Measurements from ENCODE around the gene ETDA. TPM values are rescaled to one million over a fixed set of nuclear protein-coding genes. Genes with fewer than 3 reads are reported as not detected.
A peak's percentile ranks its signal among the peaks of the same experiment; 100 is the strongest.
"Not testable (repeated sequence)": the region's sequence is repeated elsewhere in the genome, so short reads cannot be mapped to it uniquely, and the experiment has no call there.

The ETDA gene
- total RNA-seq (not detected in 2 replicates), polyA plus RNA-seq (not detected in 2 replicates), polyA minus RNA-seq (ENCODE audit: low replicate concordance) (not detected in 2 replicates)
- not detected in 2 replicates for polyA plus RNA-seq (2012)

DNA sequence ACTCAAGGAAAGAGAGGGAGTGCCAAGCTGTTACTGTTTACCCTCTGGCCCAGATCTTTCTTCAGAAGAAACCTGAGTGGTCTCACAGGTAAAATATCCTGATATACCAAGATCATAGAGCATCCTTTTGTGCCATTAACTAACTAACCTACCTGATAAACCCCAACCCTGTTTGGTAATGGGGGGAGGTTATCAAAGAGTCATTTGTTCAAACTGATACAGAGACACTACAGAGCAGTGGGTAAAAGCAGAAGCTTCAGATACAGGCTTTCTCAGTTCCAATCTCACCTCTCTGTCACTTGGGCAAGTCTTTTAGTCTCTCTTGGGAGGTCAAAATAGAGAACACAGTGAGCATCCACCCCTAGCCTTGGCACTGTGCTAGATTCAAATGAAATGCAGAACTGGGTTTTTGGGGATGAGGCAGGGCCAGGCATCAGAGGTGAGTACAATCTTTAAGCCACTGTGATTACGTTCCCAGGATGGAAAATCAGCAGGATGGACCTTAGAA lies at the start of gene ETDA:
TSS of gene ETDA (plus strand) at position 51 of the 508 bp plus-strand sequence. CDS start 1,216 bp downstream, outside the sequence.
- not testable (repeated sequence) for H2AFZ ChIP-seq (ENCODE audit: low read length); H3K4me2 ChIP-seq (ENCODE audit: extremely low read depth, insufficient read depth, low read length); H3K27ac ChIP-seq (ENCODE audit: insufficient read depth, low read length); H4K20me1 ChIP-seq (ENCODE audit: control insufficient read depth, extremely low read depth, insufficient read depth, low read length); H3K4me1 ChIP-seq (ENCODE audit: control insufficient read depth, extremely low read depth, insufficient read depth, low read length); H3K27me3 ChIP-seq (ENCODE audit: control insufficient read depth, insufficient read depth, low read length); H3K9ac ChIP-seq (ENCODE audit: insufficient read depth, low read length); H3K4me3 ChIP-seq (replicated peaks in 1 of 4; ENCODE audit: control extremely low read depth in 1 of 4, insufficient read depth in 1 of 4, low read depth in 3 of 4, low read length in 4 of 4); H3K36me3 ChIP-seq (ENCODE audit: control insufficient read depth, insufficient read depth, low read length); H3K79me2 ChIP-seq (ENCODE audit: control insufficient read depth, insufficient read depth, low read length); DNase-seq (ENCODE audit: low read depth in 2 of 2); H3K9me3 ChIP-seq (ENCODE audit: control insufficient read depth, insufficient read depth, low read depth, low read length)

- H3K4me1 ChIP-seq (ENCODE audit: control insufficient read depth, extremely low read depth, insufficient read depth, low read length); H3K4me3 ChIP-seq (replicated peaks in 1 of 4; ENCODE audit: control extremely low read depth in 1 of 4, insufficient read depth in 1 of 4, low read depth in 3 of 4, low read length in 4 of 4); H4K20me1 ChIP-seq (ENCODE audit: control insufficient read depth, extremely low read depth, insufficient read depth, low read length); DNase-seq (ENCODE audit: low read depth in 2 of 2); H3K27ac ChIP-seq (ENCODE audit: insufficient read depth, low read length); H3K9me3 ChIP-seq (ENCODE audit: control insufficient read depth, insufficient read depth, low read depth, low read length); H2AFZ ChIP-seq (ENCODE audit: low read length); H3K36me3 ChIP-seq (ENCODE audit: control insufficient read depth, insufficient read depth, low read length); H3K79me2 ChIP-seq (ENCODE audit: control insufficient read depth, insufficient read depth, low read length); H3K9ac ChIP-seq (ENCODE audit: insufficient read depth, low read length); H3K27me3 ChIP-seq (ENCODE audit: control insufficient read depth, insufficient read depth, low read length); H3K4me2 ChIP-seq (ENCODE audit: extremely low read depth, insufficient read depth, low read length): not testable (repeated sequence)
- TF ChIP-seq, protein P1, sequence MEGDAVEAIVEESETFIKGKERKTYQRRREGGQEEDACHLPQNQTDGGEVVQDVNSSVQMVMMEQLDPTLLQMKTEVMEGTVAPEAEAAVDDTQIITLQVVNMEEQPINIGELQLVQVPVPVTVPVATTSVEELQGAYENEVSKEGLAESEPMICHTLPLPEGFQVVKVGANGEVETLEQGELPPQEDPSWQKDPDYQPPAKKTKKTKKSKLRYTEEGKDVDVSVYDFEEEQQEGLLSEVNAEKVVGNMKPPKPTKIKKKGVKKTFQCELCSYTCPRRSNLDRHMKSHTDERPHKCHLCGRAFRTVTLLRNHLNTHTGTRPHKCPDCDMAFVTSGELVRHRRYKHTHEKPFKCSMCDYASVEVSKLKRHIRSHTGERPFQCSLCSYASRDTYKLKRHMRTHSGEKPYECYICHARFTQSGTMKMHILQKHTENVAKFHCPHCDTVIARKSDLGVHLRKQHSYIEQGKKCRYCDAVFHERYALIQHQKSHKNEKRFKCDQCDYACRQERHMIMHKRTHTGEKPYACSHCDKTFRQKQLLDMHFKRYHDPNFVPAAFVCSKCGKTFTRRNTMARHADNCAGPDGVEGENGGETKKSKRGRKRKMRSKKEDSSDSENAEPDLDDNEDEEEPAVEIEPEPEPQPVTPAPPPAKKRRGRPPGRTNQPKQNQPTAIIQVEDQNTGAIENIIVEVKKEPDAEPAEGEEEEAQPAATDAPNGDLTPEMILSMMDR (conservative IDR thresholded peaks at IDR 0.05 in 1 of 2, IDR thresholded peaks at IDR 0.05 in 1 of 2; ENCODE audit: low read depth in 1 of 2, low read length in 2 of 2), result peak; percentile 24 to 30
These were observed 45.4 kb upstream of the ETDA start for GRCh38 chrX:135206427-135206826.

DNA sequence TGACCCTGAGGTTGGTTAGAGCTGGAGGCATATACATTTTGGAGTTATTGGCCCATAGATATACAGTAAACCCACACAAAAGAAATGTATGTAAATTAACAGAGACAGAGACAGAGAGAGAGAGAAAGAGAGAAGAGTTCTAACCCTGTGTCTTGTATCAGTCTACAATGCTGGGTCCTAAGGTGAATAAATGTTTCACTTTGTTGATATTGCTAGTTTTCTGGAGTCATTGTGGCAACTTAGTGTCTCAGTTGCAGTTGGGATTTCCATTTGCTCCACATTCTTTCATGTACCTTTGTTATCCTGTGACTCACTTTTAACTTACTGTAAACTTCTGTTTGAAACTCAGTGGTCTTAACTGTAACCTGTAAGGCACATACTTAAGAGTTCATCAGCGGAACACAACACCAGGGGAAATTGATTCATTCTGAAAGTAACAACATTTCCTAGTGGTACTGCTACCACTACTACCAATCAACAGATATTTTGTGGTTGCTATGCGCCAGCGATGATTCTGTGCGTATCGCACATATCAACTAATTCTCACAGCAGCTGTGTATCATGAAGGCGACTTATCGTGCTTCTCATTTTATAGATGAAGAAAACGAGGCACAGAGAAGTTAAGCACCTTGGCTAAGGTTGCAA lies 38.5 kb upstream of the ETDA start:
- no peak overlapping the region for H3K4me3 ChIP-seq (replicated peaks in 1 of 4; ENCODE audit: control extremely low read depth in 1 of 4, insufficient read depth in 1 of 4, low read depth in 3 of 4, low read length in 4 of 4)
- H3K4me1 ChIP-seq (ENCODE audit: control insufficient read depth, extremely low read depth, insufficient read depth, low read length), result no peaks in the 10 kb centered on the region
- no peaks in the 10 kb centered on the region for H4K20me1 ChIP-seq (ENCODE audit: control insufficient read depth, extremely low read depth, insufficient read depth, low read length)
- H3K4me2 ChIP-seq (ENCODE audit: extremely low read depth, insufficient read depth, low read length), result no peak overlapping the region
- no peak overlapping the region for H3K27ac ChIP-seq (ENCODE audit: insufficient read depth, low read length)
- no peaks in the 10 kb centered on the region for H3K9me3 ChIP-seq (ENCODE audit: control insufficient read depth, insufficient read depth, low read depth, low read length)
- H3K79me2 ChIP-seq (ENCODE audit: control insufficient read depth, insufficient read depth, low read length), result no peaks in the 10 kb centered on the region
- no peaks in the 10 kb centered on the region for H3K27me3 ChIP-seq (ENCODE audit: control insufficient read depth, insufficient read depth, low read length)
- no peaks in the 10 kb centered on the region for H3K36me3 ChIP-seq (ENCODE audit: control insufficient read depth, insufficient read depth, low read length)
- no peak overlapping the region for H3K9ac ChIP-seq (ENCODE audit: insufficient read depth, low read length)
- DNase-seq (ENCODE audit: low read depth in 2 of 2), result no peak
- no peak overlapping the region for H2AFZ ChIP-seq (ENCODE audit: low read length)
- no peak for TF ChIP-seq EZH2 (IDR thresholded peaks at IDR 0.05; ENCODE audit: low read length, missing control alignments)
- TF ChIP-seq, protein P1 (conservative IDR thresholded peaks at IDR 0.05 in 1 of 2, IDR thresholded peaks at IDR 0.05 in 1 of 2; ENCODE audit: low read depth in 1 of 2, low read length in 2 of 2), result no peak

DNA sequence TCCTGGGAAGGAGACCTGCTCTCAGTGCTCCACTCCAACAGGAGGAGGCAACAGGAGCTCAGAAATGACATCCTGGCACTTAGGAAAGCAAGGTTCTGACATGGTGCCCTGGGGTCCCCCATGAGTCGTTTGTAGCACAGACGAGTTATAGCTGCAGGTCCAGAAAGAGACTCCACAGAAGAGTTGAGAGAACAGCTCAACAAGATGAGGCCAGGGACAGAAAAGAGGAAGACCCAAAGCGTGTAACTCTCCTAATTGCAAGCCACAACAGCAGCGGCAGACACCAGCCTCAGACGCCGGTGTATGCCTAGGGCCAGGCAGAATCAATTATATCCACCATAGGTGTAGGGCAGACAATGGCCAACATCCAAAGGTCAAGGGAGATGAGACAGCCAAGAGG lies 5.9 kb upstream of the ETDA start:
- DNase-seq (ENCODE audit: low read depth in 2 of 2); H2AFZ ChIP-seq (ENCODE audit: low read length); H3K27ac ChIP-seq (ENCODE audit: insufficient read depth, low read length); H3K4me3 ChIP-seq (replicated peaks in 1 of 4; ENCODE audit: control extremely low read depth in 1 of 4, insufficient read depth in 1 of 4, low read depth in 3 of 4, low read length in 4 of 4); H3K4me2 ChIP-seq (ENCODE audit: extremely low read depth, insufficient read depth, low read length); H3K27me3 ChIP-seq (ENCODE audit: control insufficient read depth, insufficient read depth, low read length); H3K9me3 ChIP-seq (ENCODE audit: control insufficient read depth, insufficient read depth, low read depth, low read length); H4K20me1 ChIP-seq (ENCODE audit: control insufficient read depth, extremely low read depth, insufficient read depth, low read length); H3K36me3 ChIP-seq (ENCODE audit: control insufficient read depth, insufficient read depth, low read length); H3K9ac ChIP-seq (ENCODE audit: insufficient read depth, low read length); H3K79me2 ChIP-seq (ENCODE audit: control insufficient read depth, insufficient read depth, low read length); H3K4me1 ChIP-seq (ENCODE audit: control insufficient read depth, extremely low read depth, insufficient read depth, low read length): not testable (repeated sequence)

DNA sequence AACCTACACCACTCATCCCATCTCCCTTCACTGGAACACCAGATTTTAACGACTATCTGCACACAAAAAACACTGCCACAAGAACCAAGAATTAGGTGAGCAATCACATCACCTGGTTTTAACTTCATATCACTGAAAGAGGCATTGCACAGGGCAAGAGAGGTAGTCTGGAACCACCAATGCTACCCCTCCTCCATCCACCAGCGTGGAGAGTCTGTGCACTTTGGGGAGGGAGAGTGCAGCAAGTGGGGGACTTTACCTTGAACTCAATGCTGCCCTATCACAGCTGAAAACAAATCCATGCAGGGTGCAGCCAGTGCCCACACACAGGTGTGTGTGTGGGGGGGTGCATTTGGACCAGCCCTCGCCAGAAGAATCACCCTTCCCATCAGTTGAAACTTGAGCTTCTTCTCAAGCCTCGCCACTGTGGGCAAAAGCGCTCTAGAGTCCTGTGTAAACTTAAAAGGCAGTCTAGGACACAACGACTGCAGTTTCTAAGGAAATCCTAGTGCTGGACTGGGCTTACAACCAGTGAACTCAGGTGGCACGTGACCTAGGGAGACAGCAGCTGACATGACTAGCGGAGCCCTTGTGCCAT lies 4.3 kb downstream of the ETDA start:
- H3K4me1 ChIP-seq (ENCODE audit: control insufficient read depth, extremely low read depth, insufficient read depth, low read length); H3K9ac ChIP-seq (ENCODE audit: insufficient read depth, low read length); H3K79me2 ChIP-seq (ENCODE audit: control insufficient read depth, insufficient read depth, low read length); H3K9me3 ChIP-seq (ENCODE audit: control insufficient read depth, insufficient read depth, low read depth, low read length); H4K20me1 ChIP-seq (ENCODE audit: control insufficient read depth, extremely low read depth, insufficient read depth, low read length); H3K4me2 ChIP-seq (ENCODE audit: extremely low read depth, insufficient read depth, low read length); H3K27ac ChIP-seq (ENCODE audit: insufficient read depth, low read length); H2AFZ ChIP-seq (ENCODE audit: low read length); H3K36me3 ChIP-seq (ENCODE audit: control insufficient read depth, insufficient read depth, low read length); H3K27me3 ChIP-seq (ENCODE audit: control insufficient read depth, insufficient read depth, low read length); H3K4me3 ChIP-seq (replicated peaks in 1 of 4; ENCODE audit: control extremely low read depth in 1 of 4, insufficient read depth in 1 of 4, low read depth in 3 of 4, low read length in 4 of 4); DNase-seq (ENCODE audit: low read depth in 2 of 2): not testable (repeated sequence)
